Prostate gland (tissue), 2 donors: ENCODE results near the gene DAZAP1. TPM values are rescaled to one million over a fixed set of nuclear protein-coding genes. Genes with fewer than 3 reads are reported as not detected.

Source experiments
- DNase-seq: peaks from one replicate; pipeline ENCODE4 v3.0.0-alpha.2; 2019; ENCODE audit warnings: low spot score
- H3K27ac ChIP-seq, 2 donors: fragments of 200-600 bp; sonication (generic); 2 replicates each; pipeline ENCODE4 v1.5.1; 2017 to 2019
- H3K27me3 ChIP-seq: fragments of 200-600 bp; sonication (generic); replicated peaks from 2 replicates; pipeline ENCODE4 v1.5.1; 2019; ENCODE audit not compliant: insufficient read depth
- H3K36me3 ChIP-seq, 2 donors: fragments of 200-600 bp; sonication (generic); 1 replicate in 1 of 2; 2 replicates in 1 of 2; pipeline versions ENCODE4 v1.5.1 to v1.8.1; 2017 to 2019
- H3K4me1 ChIP-seq: fragments of 200-600 bp; sonication (generic); replicated peaks from 2 replicates; pipeline ENCODE4 v1.5.1; 2019
- H3K4me3 ChIP-seq, 2 donors: fragments of 200-600 bp; sonication (generic); 2 replicates each; pipeline ENCODE4 v1.5.1; 2017 to 2019
- H3K9me3 ChIP-seq: fragments of 200-600 bp; sonication (generic); 2 replicates; pipeline ENCODE4 v1.5.1; 2017
- CTCF ChIP-seq, 4 experiments: fragments of 200-600 bp in 2 of 4; fragments of 450-650 bp in 2 of 4; sonication (generic) in 2 of 4; IDR thresholded peaks; 1 replicate in 3 of 4; 2 replicates in 1 of 4; pipeline ENCODE4 v1.5.1; 2016 to 2019; ENCODE audit warnings: antibody characterized with exemption in 4 of 4, mild to moderate bottlenecking in 2 of 4, moderate library complexity in 2 of 4
- POLR2A ChIP-seq: fragments of 450-650 bp; IDR thresholded peaks from one replicate; pipeline ENCODE4 v1.6.1; 2016; ENCODE audit warnings: antibody characterized with exemption, mild to moderate bottlenecking
- POLR2AphosphoS5 ChIP-seq: sonication (generic); formaldehyde crosslinking; IDR thresholded peaks from one replicate; pipeline ENCODE4 v1.6.1; 2017; ENCODE audit warnings: antibody characterized with exemption
- WGBS: methylation state at CpG from one replicate; pipeline ENCODE4 v1.1.5; 2018; 5-methylcytosine and 5-hydroxymethylcytosine counted together
- intact Hi-C: fragments of 100-400 bp; cut with DNase I; formaldehyde crosslinking; loops from one replicate; pipeline ENCODE4 v1.14.2; 2022
- total RNA-seq, 2 donors: library from RNA; depleted of rRNA; stranded (reverse); fragments of >200 nt; gene quantifications; one replicate each; pipeline ENCODE4 v1.1.0, GENCODE V29; 2016

Gene DAZAP1
- total RNA-seq, 2 donors from 2014 or later = 58.6 to 74.1 TPM

GRCh38 chr19:1423436-1424191 lies 16.2 kb downstream of the DAZAP1 start:
- no peak for DNase-seq
- intact Hi-C loops = no loop called here
- Histone ChIP-seq H3K9me3 (no peaks in the 10 kb centered on the region), H3K27ac (no peak overlapping the region), H3K27me3 (no peaks in the 10 kb centered on the region), H3K36me3 (peaks cover 0 to 7% of the 10 kb centered on the region in 2 donors), H3K4me3 (no peak overlapping the region), H3K4me1 (peaks cover under 1% of the 10 kb centered on the region)
- TF ChIP-seq POLR2AphosphoS5 (no peak), POLR2A (no peak), CTCF (IDR thresholded peaks at IDR 0.05) (no peak)
- WGBS = 87% methylated on average over 40 of the region's 40 CpGs

GRCh38 chr19:1424192-1424955 lies 17.0 kb downstream of the DAZAP1 start:
- Histone ChIP-seq H3K36me3 (peaks cover 0 to 7% of the 10 kb centered on the region in 2 donors), H3K27ac (peak overlapping the region; percentile 5 to 58), H3K4me3 (no peak overlapping the region), H3K9me3 (no peaks in the 10 kb centered on the region), H3K4me1 (no peaks in the 10 kb centered on the region), H3K27me3 (no peaks in the 10 kb centered on the region)
- TF ChIP-seq POLR2AphosphoS5 (no peak), POLR2A (no peak), CTCF (IDR thresholded peaks at IDR 0.05) (no peak)
- intact Hi-C loops = no loop called here
- WGBS = 60% methylated on average over 40 of the region's 42 CpGs
- no peak for DNase-seq

GRCh38 chr19:1425102-1425837 lies 17.9 kb downstream of the DAZAP1 start:
- Histone ChIP-seq H3K4me1 (no peaks in the 10 kb centered on the region), H3K36me3 (peaks cover 0 to 11% of the 10 kb centered on the region in 2 donors), H3K27me3 (no peaks in the 10 kb centered on the region), H3K4me3 (no peak overlapping the region), H3K27ac (peak overlapping the region in 1 of 2 donors; percentile 58), H3K9me3 (no peaks in the 10 kb centered on the region)
- intact Hi-C loops = no loop called here
- no peak for TF ChIP-seq CTCF (IDR thresholded peaks at IDR 0.05)
- no peak for TF ChIP-seq POLR2A
- no peak for TF ChIP-seq POLR2AphosphoS5
- DNase-seq = no peak
- WGBS = 65% methylated on average over 33 of the region's 33 CpGs

- no peaks in the 10 kb centered on the region for H3K27me3 ChIP-seq
- H3K36me3 ChIP-seq = peaks cover 0 to 14% of the 10 kb centered on the region in 2 donors
- intact Hi-C loops = no loop called here
- DNase-seq = no peak
- 84% methylated on average over 14 of the region's 14 CpGs for WGBS
- H3K4me3 ChIP-seq = no peak overlapping the region
- no peak for TF ChIP-seq CTCF (IDR thresholded peaks at IDR 0.05)
- no peak for TF ChIP-seq POLR2AphosphoS5
- TF ChIP-seq POLR2A = no peak
- no peaks in the 10 kb centered on the region for H3K9me3 ChIP-seq
- H3K27ac ChIP-seq = no peak overlapping the region
- no peaks in the 10 kb centered on the region for H3K4me1 ChIP-seq
These were observed 18.5 kb downstream of the DAZAP1 start for GRCh38 chr19:1425902-1426301.
